ENCODE measurements around the gene CELA3A.

CELA3A gene

DNA sequence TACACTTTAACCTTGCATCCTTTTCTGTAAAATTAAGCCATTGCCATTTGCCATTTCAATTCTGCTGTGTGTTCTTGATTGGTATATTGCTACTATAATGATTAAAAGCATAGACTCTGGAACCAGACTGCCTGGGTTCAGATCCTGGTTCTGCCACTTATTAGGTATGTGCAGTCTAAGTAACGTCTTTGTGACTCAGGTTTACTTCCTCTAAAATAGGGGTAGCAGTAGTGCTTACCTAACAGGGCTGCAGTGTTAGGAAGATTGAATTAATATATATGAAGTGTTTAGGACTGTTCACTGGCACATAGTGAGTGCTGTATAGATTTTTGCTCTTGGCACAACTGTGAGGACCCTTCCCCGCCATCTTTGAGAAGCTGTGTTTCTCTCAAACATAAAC, 55.5 kb downstream of the CELA3A start:
- Mint-ChIP-seq H3K4me3 (no peak overlapping the region), H3K36me3 (ENCODE audit: low read depth) (peaks cover 34% of the 10 kb centered on the region), H3K9me3 (no peaks in the 10 kb centered on the region), H3K27ac (no peak overlapping the region), H3K27me3 (ENCODE audit: low read depth, poor library complexity) (peaks cover 2% of the 10 kb centered on the region), H3K4me1 (peaks cover 28% of the 10 kb centered on the region)
- TF ChIP-seq, protein P1, sequence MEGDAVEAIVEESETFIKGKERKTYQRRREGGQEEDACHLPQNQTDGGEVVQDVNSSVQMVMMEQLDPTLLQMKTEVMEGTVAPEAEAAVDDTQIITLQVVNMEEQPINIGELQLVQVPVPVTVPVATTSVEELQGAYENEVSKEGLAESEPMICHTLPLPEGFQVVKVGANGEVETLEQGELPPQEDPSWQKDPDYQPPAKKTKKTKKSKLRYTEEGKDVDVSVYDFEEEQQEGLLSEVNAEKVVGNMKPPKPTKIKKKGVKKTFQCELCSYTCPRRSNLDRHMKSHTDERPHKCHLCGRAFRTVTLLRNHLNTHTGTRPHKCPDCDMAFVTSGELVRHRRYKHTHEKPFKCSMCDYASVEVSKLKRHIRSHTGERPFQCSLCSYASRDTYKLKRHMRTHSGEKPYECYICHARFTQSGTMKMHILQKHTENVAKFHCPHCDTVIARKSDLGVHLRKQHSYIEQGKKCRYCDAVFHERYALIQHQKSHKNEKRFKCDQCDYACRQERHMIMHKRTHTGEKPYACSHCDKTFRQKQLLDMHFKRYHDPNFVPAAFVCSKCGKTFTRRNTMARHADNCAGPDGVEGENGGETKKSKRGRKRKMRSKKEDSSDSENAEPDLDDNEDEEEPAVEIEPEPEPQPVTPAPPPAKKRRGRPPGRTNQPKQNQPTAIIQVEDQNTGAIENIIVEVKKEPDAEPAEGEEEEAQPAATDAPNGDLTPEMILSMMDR (IDR thresholded peaks at IDR 0.05): no peak
- DNase-seq: no peak

DNA sequence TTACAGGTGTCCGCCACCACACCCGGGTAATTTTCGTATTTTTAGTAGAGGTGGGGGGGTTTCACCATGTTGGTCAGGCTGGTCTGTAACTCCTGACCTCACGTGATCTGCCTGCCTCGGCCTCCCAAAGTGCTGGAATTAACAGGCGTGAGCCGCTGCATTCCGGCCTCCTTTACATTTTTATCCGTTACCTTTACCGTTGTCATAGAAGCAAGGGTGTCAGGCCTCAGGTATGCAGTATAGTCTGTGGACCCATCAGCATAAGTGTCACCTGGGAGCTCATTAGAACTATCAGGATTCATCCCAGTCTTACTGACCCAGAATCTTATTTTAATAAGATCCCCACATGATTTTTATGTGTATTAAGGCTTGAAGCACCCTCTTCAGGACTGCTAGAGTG, 56.4 kb downstream of the CELA3A start:
- DNase-seq: no peak
- Mint-ChIP-seq H3K27me3 (ENCODE audit: low read depth, poor library complexity) (no peaks in the 10 kb centered on the region), H3K9me3 (no peaks in the 10 kb centered on the region), H3K36me3 (ENCODE audit: low read depth) (peaks cover 41% of the 10 kb centered on the region), H3K4me1 (peaks cover 36% of the 10 kb centered on the region), H3K27ac (no peak overlapping the region), H3K4me3 (no peak overlapping the region)
- TF ChIP-seq, protein P1 (IDR thresholded peaks at IDR 0.05): no peak
